HCT116 (cell line): ENCODE data around the gene ABCF3. TPM values are rescaled to one million over a fixed set of nuclear protein-coding genes. Genes with fewer than 3 reads are reported as not detected.
A peak's percentile ranks its signal among the peaks of the same experiment; 100 is the strongest.

Experiments used
- ATAC-seq: fragments of 200-7000 bp; cut with Tn5 transposase; 2 replicates; pipeline ENCODE4 v1.9.1; 2020; ENCODE audit warnings: mild to moderate bottlenecking, moderate library complexity
- BruUV-seq: library from RNA; stranded (reverse); fragments of 400-500 nt; replicated peaks from 2 replicates; lab custom pipeline; 2021; lab: Mats Ljungman, UMichigan
- CTCF ChIA-PET: fragments of 300-600 bp; sonication (Branson Sonifier 250); formaldehyde crosslinking; loops from one replicate; lab custom pipeline; 2021; ENCODE audit warnings: antibody characterized with exemption; lab: Charles Lee
- POLR2A ChIA-PET: fragments of 300-600, 350-600 bp; sonication (Branson Sonifier 250); formaldehyde crosslinking; loops from one replicate; lab custom pipeline; 2021; ENCODE audit warnings: antibody characterized with exemption; lab: Charles Lee
- RAD21 ChIA-PET, 2 experiments: fragments of 300-600 bp; sonication (Branson Sonifier 250); formaldehyde crosslinking; loops; one replicate each; lab custom pipeline; 2023; ENCODE audit warnings: low total read pairs in 2 of 2; ENCODE audit not compliant: uncharacterized antibody in 2 of 2, unreplicated experiment in 2 of 2, low non-redundant PET in 1 of 2; lab: Charles Lee
- DNase-seq: peaks from one replicate; pipeline ENCODE4 v3.0.0-alpha.2; 2010; ENCODE audit warnings: low read depth, low spot score
- H2AFZ ChIP-seq: fragments of 200-600 bp; shearing (Covaris generic), sonication (generic); 2 replicates; pipeline ENCODE4 v1.6.1; 2017; ENCODE audit warnings: low read depth, mixed run types, mixed read lengths, antibody characterized with exemption, low read length; ENCODE audit not compliant: poor library complexity, severe bottlenecking
- H3K27ac ChIP-seq: 2 replicates; pipeline ENCODE4 v1.5.1; 2012; ENCODE audit warnings: low read depth, low read length
- H3K27me3 ChIP-seq: fragments of 200-600 bp; sonication (generic); 2 replicates; pipeline ENCODE4 v1.6.1; 2016; ENCODE audit warnings: mixed run types, low read length, mixed read lengths; ENCODE audit not compliant: insufficient read depth
- H3K36me3 ChIP-seq, 2 experiments: fragments of 200-500 bp in 1 of 2; fragments of 200-600 bp in 1 of 2; sonication (Bioruptor generic) in 1 of 2; sonication (generic) in 1 of 2; 2 replicates each; pipeline versions ENCODE4 v1.5.1 to v1.6.1; 2014 to 2016; ENCODE audit warnings: low read length in 2 of 2, inconsistent platforms in 1 of 2, mixed read lengths in 1 of 2, mixed run types in 1 of 2; ENCODE audit not compliant: insufficient read depth in 2 of 2, control insufficient read depth in 1 of 2
- H3K4me1 ChIP-seq, 2 experiments: fragments of 200-600 bp in 1 of 2; sonication (generic) in 1 of 2; 2 replicates each; pipeline versions ENCODE4 v1.5.1 to v1.6.1; 2012 to 2017; ENCODE audit warnings: low read length in 2 of 2, inconsistent platforms in 1 of 2, mild to moderate bottlenecking in 1 of 2, mixed read lengths in 1 of 2, mixed run types in 1 of 2, moderate library complexity in 1 of 2; ENCODE audit not compliant: insufficient read depth in 2 of 2, control insufficient read depth in 1 of 2
- H3K4me2 ChIP-seq: fragments of 200-600 bp; sonication (generic); 2 replicates; pipeline ENCODE4 v1.6.1; 2017; ENCODE audit warnings: mixed run types, low read length, mixed read lengths
- H3K4me3 ChIP-seq, 2 experiments: fragments of 200-600 bp in 1 of 2; sonication (generic) in 1 of 2; replicated peaks in 1 of 2; 2 replicates each; pipeline ENCODE4 v1.5.1; 2011 to 2016; ENCODE audit warnings: low read length in 2 of 2, control low read depth in 1 of 2, low read depth in 1 of 2, mild to moderate bottlenecking in 1 of 2, mixed read lengths in 1 of 2, mixed run types in 1 of 2
- H3K79me2 ChIP-seq: fragments of 200-600 bp; sonication (generic); 2 replicates; pipeline ENCODE4 v1.6.1; 2017; ENCODE audit warnings: mild to moderate bottlenecking, mixed run types, low read length, moderate library complexity, mixed read lengths; ENCODE audit not compliant: insufficient read depth
- H3K9ac ChIP-seq: fragments of 200-600 bp; sonication (generic); 2 replicates; pipeline ENCODE4 v1.6.1; 2016; ENCODE audit warnings: low read length, mixed read lengths
- H3K9me2 ChIP-seq: fragments of 200-600 bp; sonication (generic), shearing (Covaris generic); 2 replicates; pipeline ENCODE4 v1.6.1; 2017; ENCODE audit warnings: mixed run types, mild to moderate bottlenecking, moderate library complexity; ENCODE audit not compliant: insufficient read depth
- H3K9me3 ChIP-seq, 2 experiments: fragments of 200-500 bp in 1 of 2; fragments of 200-600 bp in 1 of 2; sonication (Bioruptor generic) in 1 of 2; sonication (generic) in 1 of 2; 2 replicates each; pipeline ENCODE4 v1.6.1; 2014 to 2017; ENCODE audit warnings: low read length in 2 of 2, mixed read lengths in 2 of 2, inconsistent platforms in 1 of 2, low read depth in 1 of 2, mild to moderate bottlenecking in 1 of 2, mixed run types in 1 of 2, moderate library complexity in 1 of 2; ENCODE audit not compliant: control insufficient read depth in 1 of 2, insufficient read depth in 1 of 2
- H4K20me1 ChIP-seq: fragments of 200-600 bp; sonication (generic), shearing (Covaris generic); 2 replicates; pipeline ENCODE4 v1.6.1; 2017; ENCODE audit warnings: mixed run types, mild to moderate bottlenecking, moderate library complexity; ENCODE audit not compliant: insufficient read depth
- CBX3 ChIP-seq: IDR thresholded peaks from 2 replicates; pipeline ENCODE4 v1.6.1; 2012; ENCODE audit warnings: low read depth
- CEBPB ChIP-seq: IDR thresholded peaks from 2 replicates; pipeline ENCODE4 v1.6.1; 2012; ENCODE audit warnings: low read depth
- EZH2 ChIP-seq: fragments of 200-600 bp; sonication (generic); IDR thresholded peaks from 2 replicates; pipeline ENCODE4 v1.6.1; 2017; ENCODE audit warnings: antibody characterized with exemption, mixed run types
- EZH2phosphoT487 ChIP-seq: fragments of 200-600 bp; IDR thresholded peaks from 2 replicates; pipeline ENCODE4 v1.6.1; 2018; ENCODE audit warnings: antibody characterized with exemption, borderline replicate concordance
- FOSL1 ChIP-seq: IDR thresholded peaks from 2 replicates; pipeline ENCODE4 v1.6.1; 2012; ENCODE audit warnings: low read depth
- JUND ChIP-seq: IDR thresholded peaks from 2 replicates; pipeline ENCODE4 v1.6.1; 2012
- POLR2A ChIP-seq: IDR thresholded peaks from 2 replicates; pipeline ENCODE4 v1.7.0; 2011; ENCODE audit warnings: borderline replicate concordance; ENCODE audit not compliant: insufficient read depth, insufficient read length; ENCODE audit errors: extremely low read depth
- SIN3A ChIP-seq: IDR thresholded peaks from 2 replicates; pipeline ENCODE4 v1.6.1; 2012; ENCODE audit warnings: low read depth
- SP1 ChIP-seq: IDR thresholded peaks from 2 replicates; pipeline ENCODE4 v1.6.1; 2012; ENCODE audit warnings: low read depth
- TCF7L2 ChIP-seq: IDR thresholded peaks from 2 replicates; pipeline ENCODE4 v1.7.0; 2011; ENCODE audit warnings: borderline replicate concordance, inconsistent platforms; ENCODE audit not compliant: insufficient read depth, insufficient read length; ENCODE audit errors: extremely low read depth
- ZFX ChIP-seq: fragments of 450-650 bp; IDR thresholded peaks from 2 replicates; pipeline ENCODE4 v1.6.1; 2017
- ZNF274 ChIP-seq: fragments of 200-500 bp; sonication (Bioruptor generic); IDR thresholded peaks from 2 replicates; pipeline ENCODE4 v1.6.1; 2014; ENCODE audit warnings: mild to moderate bottlenecking, low read depth, low read length, inconsistent platforms
- intact Hi-C: fragments of 100-400 bp; cut with micrococcal nuclease; formaldehyde crosslinking; loops from 2 replicates; pipeline ENCODE4 v1.10.0; 2022
- total RNA-seq: library from RNA; stranded (reverse); gene quantifications from one replicate; pipeline ENCODE4 v1.2.1, GENCODE V29; 2021; ENCODE audit not compliant: unreplicated experiment
- TF ChIP-seq, protein P1 (sequence below): IDR thresholded peaks from 2 replicates; pipeline ENCODE4 v1.6.1; 2011; ENCODE audit warnings: mild to moderate bottlenecking, low read length, moderate library complexity; ENCODE audit not compliant: insufficient replicate concordance; ENCODE audit errors: extremely low read depth
- TF ChIP-seq, protein P2 (sequence below): IDR thresholded peaks from 2 replicates; pipeline ENCODE4 v1.6.1; 2012; ENCODE audit warnings: low read depth
- TF ChIP-seq, protein P3 (sequence below): IDR thresholded peaks from 2 replicates; pipeline ENCODE4 v1.6.1; 2012

ABCF3 gene
- total RNA-seq, 1 experiment from 2014 or later = 74.6 TPM

DNA sequence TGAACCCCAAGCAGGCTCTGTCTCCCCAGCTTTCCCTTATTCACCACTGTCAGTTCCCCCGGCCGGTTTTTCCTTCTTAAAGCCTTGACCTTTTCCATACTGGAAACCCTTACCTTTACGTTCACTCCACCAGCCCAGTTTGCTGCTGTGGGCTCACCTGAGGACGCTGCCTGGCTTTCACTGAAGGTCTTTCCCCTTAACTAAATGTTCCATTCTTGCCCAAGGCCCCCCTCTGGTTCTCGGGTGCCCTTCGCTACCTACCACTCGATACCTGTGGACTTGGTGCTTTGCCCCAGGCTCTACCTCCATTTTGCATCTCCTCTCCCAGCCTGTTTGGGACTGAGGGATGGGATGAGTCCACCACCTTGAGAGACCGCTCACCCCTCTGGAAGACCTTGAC is 10.5 kb upstream of the ABCF3 start:
- no peak for ATAC-seq

DNA sequence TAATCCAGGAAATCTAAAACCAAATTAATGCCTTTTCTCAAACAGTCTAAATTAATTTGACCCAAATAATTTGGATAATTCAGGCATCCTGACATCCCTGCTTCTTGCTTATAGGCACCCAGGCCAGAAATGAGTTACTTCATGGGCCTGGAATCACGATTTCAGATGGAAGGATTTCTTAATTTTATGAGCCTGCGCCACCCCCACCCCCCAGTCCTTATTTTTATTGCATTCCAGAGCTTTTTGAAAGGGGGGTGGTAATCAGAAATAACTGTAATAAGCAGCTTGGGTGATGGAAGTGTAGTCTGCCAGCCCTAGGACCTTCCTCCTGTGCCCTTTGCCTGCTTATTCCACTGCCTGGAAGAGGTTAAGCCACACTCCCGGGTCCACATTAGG is 10.0 kb upstream of the ABCF3 start:
- DNase-seq (no peak), ATAC-seq (peak; percentile 17)
- Histone ChIP-seq H3K27me3 (no peaks in the 10 kb centered on the region), H3K9me2 (no peaks in the 10 kb centered on the region), H3K4me1 (peaks cover 10 to 30% of the 10 kb centered on the region in 2 experiments), H3K79me2 (peaks cover 51% of the 10 kb centered on the region), H4K20me1 (no peaks in the 10 kb centered on the region), H2AFZ (no peak overlapping the region), H3K9me3 (no peaks in the 10 kb centered on the region), H3K4me3 (peak overlapping the region; percentile 96), H3K4me2 (peak overlapping the region; percentile 89), H3K9ac (peak overlapping the region; percentile 96), H3K27ac (peak overlapping the region; percentile 92), H3K36me3 (peaks cover 28 to 42% of the 10 kb centered on the region in 2 experiments)
- ChIA-PET POLR2A (interaction anchor here (1.2 kb wide), 2 partner anchors 8 to 10 kb away, joined by 4 to 12 read pairs; partner anchors contain the start of gene ABCF3), RAD21 (interaction anchor here in 1 of 2 experiments (0.6 kb wide), 1 partner anchor 16 kb away, joined by 3 read pairs; no protein-coding TSS in a partner anchor), CTCF (interaction anchor here (0.6 to 1.6 kb wide), 3 partner anchors 10 to 280 kb away, joined by 4 to 5 read pairs (median 4); partner anchors contain the start of genes ABCF3 and EEF1AKMT4)
- BruUV-seq = TSS peak; percentile 87
- intact Hi-C loops = loop anchor here (2.0 kb wide), 2 partner anchors 41 to 73 kb away; partner anchors contain the start of genes ALG3, EEF1AKMT4 and EIF2B5
- no peak for TF ChIP-seq ZNF274
- TF ChIP-seq SP1 = no peak
- TF ChIP-seq CBX3 = no peak
- no peak for TF ChIP-seq POLR2A
- no peak for TF ChIP-seq JUND
- TF ChIP-seq, protein P1, sequence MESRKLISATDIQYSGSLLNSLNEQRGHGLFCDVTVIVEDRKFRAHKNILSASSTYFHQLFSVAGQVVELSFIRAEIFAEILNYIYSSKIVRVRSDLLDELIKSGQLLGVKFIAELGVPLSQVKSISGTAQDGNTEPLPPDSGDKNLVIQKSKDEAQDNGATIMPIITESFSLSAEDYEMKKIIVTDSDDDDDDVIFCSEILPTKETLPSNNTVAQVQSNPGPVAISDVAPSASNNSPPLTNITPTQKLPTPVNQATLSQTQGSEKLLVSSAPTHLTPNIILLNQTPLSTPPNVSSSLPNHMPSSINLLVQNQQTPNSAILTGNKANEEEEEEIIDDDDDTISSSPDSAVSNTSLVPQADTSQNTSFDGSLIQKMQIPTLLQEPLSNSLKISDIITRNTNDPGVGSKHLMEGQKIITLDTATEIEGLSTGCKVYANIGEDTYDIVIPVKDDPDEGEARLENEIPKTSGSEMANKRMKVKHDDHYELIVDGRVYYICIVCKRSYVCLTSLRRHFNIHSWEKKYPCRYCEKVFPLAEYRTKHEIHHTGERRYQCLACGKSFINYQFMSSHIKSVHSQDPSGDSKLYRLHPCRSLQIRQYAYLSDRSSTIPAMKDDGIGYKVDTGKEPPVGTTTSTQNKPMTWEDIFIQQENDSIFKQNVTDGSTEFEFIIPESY = no peak
- no peak for TF ChIP-seq CEBPB
- TF ChIP-seq, protein P2, sequence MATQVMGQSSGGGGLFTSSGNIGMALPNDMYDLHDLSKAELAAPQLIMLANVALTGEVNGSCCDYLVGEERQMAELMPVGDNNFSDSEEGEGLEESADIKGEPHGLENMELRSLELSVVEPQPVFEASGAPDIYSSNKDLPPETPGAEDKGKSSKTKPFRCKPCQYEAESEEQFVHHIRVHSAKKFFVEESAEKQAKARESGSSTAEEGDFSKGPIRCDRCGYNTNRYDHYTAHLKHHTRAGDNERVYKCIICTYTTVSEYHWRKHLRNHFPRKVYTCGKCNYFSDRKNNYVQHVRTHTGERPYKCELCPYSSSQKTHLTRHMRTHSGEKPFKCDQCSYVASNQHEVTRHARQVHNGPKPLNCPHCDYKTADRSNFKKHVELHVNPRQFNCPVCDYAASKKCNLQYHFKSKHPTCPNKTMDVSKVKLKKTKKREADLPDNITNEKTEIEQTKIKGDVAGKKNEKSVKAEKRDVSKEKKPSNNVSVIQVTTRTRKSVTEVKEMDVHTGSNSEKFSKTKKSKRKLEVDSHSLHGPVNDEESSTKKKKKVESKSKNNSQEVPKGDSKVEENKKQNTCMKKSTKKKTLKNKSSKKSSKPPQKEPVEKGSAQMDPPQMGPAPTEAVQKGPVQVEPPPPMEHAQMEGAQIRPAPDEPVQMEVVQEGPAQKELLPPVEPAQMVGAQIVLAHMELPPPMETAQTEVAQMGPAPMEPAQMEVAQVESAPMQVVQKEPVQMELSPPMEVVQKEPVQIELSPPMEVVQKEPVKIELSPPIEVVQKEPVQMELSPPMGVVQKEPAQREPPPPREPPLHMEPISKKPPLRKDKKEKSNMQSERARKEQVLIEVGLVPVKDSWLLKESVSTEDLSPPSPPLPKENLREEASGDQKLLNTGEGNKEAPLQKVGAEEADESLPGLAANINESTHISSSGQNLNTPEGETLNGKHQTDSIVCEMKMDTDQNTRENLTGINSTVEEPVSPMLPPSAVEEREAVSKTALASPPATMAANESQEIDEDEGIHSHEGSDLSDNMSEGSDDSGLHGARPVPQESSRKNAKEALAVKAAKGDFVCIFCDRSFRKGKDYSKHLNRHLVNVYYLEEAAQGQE = no peak
- no peak for TF ChIP-seq ZFX
- no peak for TF ChIP-seq EZH2
- TF ChIP-seq SIN3A = no peak
- TF ChIP-seq FOSL1 = no peak
- TF ChIP-seq TCF7L2 = no peak
- TF ChIP-seq EZH2phosphoT487 = no peak

More for the DNA sequence above, 10.5 kb upstream of the ABCF3 start:
- H3K27ac ChIP-seq = peak overlapping the region; percentile 92
- H3K79me2 ChIP-seq = peaks cover 51% of the 10 kb centered on the region
- POLR2A ChIA-PET = interaction anchor here (0.6 to 1.7 kb wide), 2 partner anchors 10 to 86 kb away, joined by 3 to 4 read pairs; partner anchors contain the start of gene ABCF3
- H4K20me1 ChIP-seq = no peaks in the 10 kb centered on the region
- H3K4me2 ChIP-seq = peak overlapping the region; percentile 89
- CTCF ChIA-PET = interaction anchor here (1.6 kb wide), 1 partner anchor 11 kb away, joined by 5 read pairs; the partner anchor contains the start of gene ABCF3
- H3K9ac ChIP-seq = peak overlapping the region; percentile 96
- RAD21 ChIA-PET = no interaction called here
- H3K9me3 ChIP-seq = no peaks in the 10 kb centered on the region
- BruUV-seq = no TSS peak
- intact Hi-C loops = loop anchor here (2.0 kb wide), 1 partner anchor 41 kb away; the partner anchor contains the start of gene EIF2B5
- TF ChIP-seq, protein P3, sequence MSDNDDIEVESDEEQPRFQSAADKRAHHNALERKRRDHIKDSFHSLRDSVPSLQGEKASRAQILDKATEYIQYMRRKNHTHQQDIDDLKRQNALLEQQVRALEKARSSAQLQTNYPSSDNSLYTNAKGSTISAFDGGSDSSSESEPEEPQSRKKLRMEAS = no peak
- no peaks in the 10 kb centered on the region for H3K27me3 ChIP-seq
- no peak overlapping the region for H2AFZ ChIP-seq
- peaks cover 24 to 37% of the 10 kb centered on the region in 2 experiments for H3K36me3 ChIP-seq
- peak overlapping the region; percentile 96 for H3K4me3 ChIP-seq
- no peaks in the 10 kb centered on the region for H3K9me2 ChIP-seq
- peaks cover 10 to 30% of the 10 kb centered on the region in 2 experiments for H3K4me1 ChIP-seq
- DNase-seq = no peak
